ENCODE data around the gene ACAD11. TPM values are rescaled to one million over a fixed set of nuclear protein-coding genes. Genes with fewer than 3 reads are reported as not detected.

The ACAD11 gene
- total and polyA plus RNA-seq, 2 experiments from 2014 or later = 24.9 to 48.6 TPM

DNA sequence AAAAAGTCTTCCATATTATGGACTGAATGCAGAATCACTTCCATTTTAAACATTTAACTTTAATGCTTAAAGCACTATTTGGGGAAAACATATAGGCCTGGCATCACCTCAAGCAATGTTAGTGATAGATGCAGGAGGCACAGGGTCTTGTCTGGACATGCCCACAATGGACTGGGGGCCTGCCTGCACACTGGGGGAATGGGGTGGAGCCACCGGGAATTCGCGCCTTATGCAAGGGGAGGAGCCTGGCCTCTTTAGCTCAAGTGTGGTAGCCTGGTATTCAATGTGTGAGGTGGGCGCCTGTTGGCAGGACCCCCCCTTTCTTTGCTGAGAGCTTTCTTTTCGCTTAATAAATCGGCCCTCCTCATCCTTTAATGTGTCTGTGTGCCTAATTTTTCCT is 32.7 kb downstream of the ACAD11 start:
- no peak overlapping the region for H2AFZ ChIP-seq

DNA sequence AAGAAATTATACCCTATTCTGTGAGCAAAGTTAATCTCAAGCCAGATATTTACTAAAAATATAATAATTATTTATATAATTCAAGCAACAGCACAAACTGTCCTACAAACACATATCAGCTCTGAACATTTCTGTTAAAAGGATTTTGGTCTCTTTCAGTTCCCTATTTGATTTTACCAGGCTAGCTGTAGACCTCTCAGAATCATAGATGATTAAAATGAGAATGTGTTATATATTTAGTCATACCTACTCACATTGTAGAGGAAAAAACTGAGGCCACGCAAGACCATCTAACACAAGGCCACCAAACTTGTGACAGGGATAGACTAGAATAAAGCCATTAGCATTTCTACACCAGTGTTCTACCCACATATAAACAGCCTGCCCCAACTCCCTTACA is 34.0 kb downstream of the ACAD11 start:
- H3K27me3 ChIP-seq = no peaks in the 10 kb centered on the region
- no peak overlapping the region for H3K27ac ChIP-seq
- no peak overlapping the region for H3K4me2 ChIP-seq
- H3K4me1 ChIP-seq (ENCODE audit: insufficient read depth) = no peaks in the 10 kb centered on the region
- TF ChIP-seq, protein P1, sequence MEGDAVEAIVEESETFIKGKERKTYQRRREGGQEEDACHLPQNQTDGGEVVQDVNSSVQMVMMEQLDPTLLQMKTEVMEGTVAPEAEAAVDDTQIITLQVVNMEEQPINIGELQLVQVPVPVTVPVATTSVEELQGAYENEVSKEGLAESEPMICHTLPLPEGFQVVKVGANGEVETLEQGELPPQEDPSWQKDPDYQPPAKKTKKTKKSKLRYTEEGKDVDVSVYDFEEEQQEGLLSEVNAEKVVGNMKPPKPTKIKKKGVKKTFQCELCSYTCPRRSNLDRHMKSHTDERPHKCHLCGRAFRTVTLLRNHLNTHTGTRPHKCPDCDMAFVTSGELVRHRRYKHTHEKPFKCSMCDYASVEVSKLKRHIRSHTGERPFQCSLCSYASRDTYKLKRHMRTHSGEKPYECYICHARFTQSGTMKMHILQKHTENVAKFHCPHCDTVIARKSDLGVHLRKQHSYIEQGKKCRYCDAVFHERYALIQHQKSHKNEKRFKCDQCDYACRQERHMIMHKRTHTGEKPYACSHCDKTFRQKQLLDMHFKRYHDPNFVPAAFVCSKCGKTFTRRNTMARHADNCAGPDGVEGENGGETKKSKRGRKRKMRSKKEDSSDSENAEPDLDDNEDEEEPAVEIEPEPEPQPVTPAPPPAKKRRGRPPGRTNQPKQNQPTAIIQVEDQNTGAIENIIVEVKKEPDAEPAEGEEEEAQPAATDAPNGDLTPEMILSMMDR (IDR thresholded peaks at IDR 0.05; ENCODE audit: poor library complexity) = no peak
- TF ChIP-seq EZH2phosphoT487 (IDR thresholded peaks at IDR 0.05; ENCODE audit: low read depth, severe bottlenecking, unreplicated experiment) = no peak
- no peak for TF ChIP-seq EZH2 (IDR thresholded peaks at IDR 0.05; ENCODE audit: borderline replicate concordance)
- H3K9me2 ChIP-seq (replicated peaks; ENCODE audit: insufficient read depth) = no peaks in the 10 kb centered on the region
- H3K79me2 ChIP-seq = no peaks in the 10 kb centered on the region
- WGBS (ENCODE audit: low lambda C conversion rate, missing lambda C conversion rate) = 100% methylated on average over 1 of the region's 1 CpG
- no peaks in the 10 kb centered on the region for H4K20me1 ChIP-seq (ENCODE audit: insufficient read depth, poor library complexity, severe bottlenecking)
- no peak overlapping the region for H3K4me3 ChIP-seq
- no peak overlapping the region for H2AFZ ChIP-seq
- no peak for DNase-seq (ENCODE audit: low spot score)
- no peaks in the 10 kb centered on the region for H3K9me3 ChIP-seq (ENCODE audit: low read depth)
- no peaks in the 10 kb centered on the region for H3K36me3 ChIP-seq (replicated peaks; ENCODE audit: insufficient read depth, low read depth)

More for the DNA sequence above, 32.7 kb downstream of the ACAD11 start:
- H4K20me1 ChIP-seq (ENCODE audit: insufficient read depth, poor library complexity, severe bottlenecking) = no peaks in the 10 kb centered on the region
- H3K27me3 ChIP-seq = no peaks in the 10 kb centered on the region
- no peaks in the 10 kb centered on the region for H3K9me2 ChIP-seq (replicated peaks; ENCODE audit: insufficient read depth)
- no peaks in the 10 kb centered on the region for H3K9me3 ChIP-seq (ENCODE audit: low read depth)
- 98% methylated on average over 6 of the region's 6 CpGs for WGBS (ENCODE audit: low lambda C conversion rate, missing lambda C conversion rate)
- H3K79me2 ChIP-seq = no peaks in the 10 kb centered on the region
- H3K4me3 ChIP-seq = no peak overlapping the region
- no peak overlapping the region for H3K4me2 ChIP-seq
- no peaks in the 10 kb centered on the region for H3K4me1 ChIP-seq (ENCODE audit: insufficient read depth)
- DNase-seq (ENCODE audit: low spot score) = no peak
- H3K36me3 ChIP-seq (replicated peaks; ENCODE audit: insufficient read depth, low read depth) = no peaks in the 10 kb centered on the region
- no peak overlapping the region for H3K27ac ChIP-seq
- TF ChIP-seq EZH2 (IDR thresholded peaks at IDR 0.05; ENCODE audit: borderline replicate concordance) = no peak
- TF ChIP-seq, protein P1 (IDR thresholded peaks at IDR 0.05; ENCODE audit: poor library complexity) = no peak
- TF ChIP-seq EZH2phosphoT487 (IDR thresholded peaks at IDR 0.05; ENCODE audit: low read depth, severe bottlenecking, unreplicated experiment) = no peak

DNA sequence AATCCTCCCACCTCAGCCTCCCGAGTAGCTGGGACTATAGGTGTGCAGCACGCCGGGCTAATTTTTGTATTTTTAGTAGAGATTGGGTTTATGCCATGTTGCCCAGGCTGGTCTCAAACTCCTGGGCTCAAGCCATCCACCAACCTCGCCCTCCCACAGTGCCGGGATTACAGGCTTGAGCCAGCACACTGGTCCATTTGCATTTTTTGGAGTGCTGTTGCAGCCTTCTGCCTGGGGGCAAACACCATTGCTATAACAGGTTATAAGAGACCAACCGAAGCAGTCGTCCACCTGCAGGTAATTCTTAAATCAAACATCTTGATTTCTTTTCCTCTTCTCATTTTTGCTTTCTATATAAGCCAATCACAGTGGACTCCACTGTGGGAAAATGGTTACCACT is 34.8 kb downstream of the ACAD11 start:
- Histone ChIP-seq H3K79me2 (no peaks in the 10 kb centered on the region), H3K27ac (no peak overlapping the region), H3K4me1 (ENCODE audit: insufficient read depth) (no peaks in the 10 kb centered on the region), H4K20me1 (ENCODE audit: insufficient read depth, poor library complexity, severe bottlenecking) (no peaks in the 10 kb centered on the region), H3K9me2 (replicated peaks; ENCODE audit: insufficient read depth) (no peaks in the 10 kb centered on the region), H3K4me3 (no peak overlapping the region), H3K36me3 (replicated peaks; ENCODE audit: insufficient read depth, low read depth) (no peaks in the 10 kb centered on the region), H3K27me3 (no peaks in the 10 kb centered on the region), H3K4me2 (no peak overlapping the region), H3K9me3 (ENCODE audit: low read depth) (no peaks in the 10 kb centered on the region), H2AFZ (no peak overlapping the region)
- DNase-seq (ENCODE audit: low spot score) = no peak
- WGBS (ENCODE audit: low lambda C conversion rate, missing lambda C conversion rate) = 98% methylated on average over 7 of the region's 7 CpGs
- TF ChIP-seq EZH2phosphoT487 (IDR thresholded peaks at IDR 0.05; ENCODE audit: low read depth, severe bottlenecking, unreplicated experiment) = no peak
- TF ChIP-seq, protein P1 (IDR thresholded peaks at IDR 0.05; ENCODE audit: poor library complexity) = no peak
- no peak for TF ChIP-seq EZH2 (IDR thresholded peaks at IDR 0.05; ENCODE audit: borderline replicate concordance)

DNA sequence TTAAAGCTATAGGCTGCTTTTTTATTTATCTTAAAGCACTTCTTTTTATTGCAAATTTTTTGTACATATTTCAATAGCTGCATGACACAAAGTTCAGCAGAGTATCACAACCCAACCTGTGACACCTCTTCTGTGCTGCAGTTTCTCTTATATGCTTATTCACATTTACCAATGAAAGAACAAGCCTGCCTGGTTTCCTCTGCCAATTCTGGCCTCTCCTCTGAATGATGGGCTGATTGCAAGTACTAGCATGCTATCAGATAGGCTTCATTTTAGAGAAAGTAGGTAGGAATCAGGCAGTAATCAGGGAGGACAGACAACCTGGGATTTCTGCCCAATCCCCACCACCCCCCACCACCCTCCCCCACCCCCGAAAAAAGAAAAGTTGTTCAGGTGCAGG is 36.0 kb downstream of the ACAD11 start:
- DNase-seq (ENCODE audit: low spot score) = no peak
- Histone ChIP-seq H3K9me3 (ENCODE audit: low read depth) (no peaks in the 10 kb centered on the region), H3K27ac (no peak overlapping the region), H3K4me1 (ENCODE audit: insufficient read depth) (no peaks in the 10 kb centered on the region), H3K79me2 (no peaks in the 10 kb centered on the region), H3K36me3 (replicated peaks; ENCODE audit: insufficient read depth, low read depth) (no peaks in the 10 kb centered on the region), H3K4me2 (no peak overlapping the region), H3K27me3 (no peaks in the 10 kb centered on the region), H3K9me2 (replicated peaks; ENCODE audit: insufficient read depth) (no peaks in the 10 kb centered on the region), H3K4me3 (no peak overlapping the region), H2AFZ (no peak overlapping the region), H4K20me1 (ENCODE audit: insufficient read depth, poor library complexity, severe bottlenecking) (no peaks in the 10 kb centered on the region)
- 90% methylated on average over 1 of the region's 1 CpG for WGBS (ENCODE audit: low lambda C conversion rate, missing lambda C conversion rate)
- TF ChIP-seq EZH2 (IDR thresholded peaks at IDR 0.05; ENCODE audit: borderline replicate concordance) = no peak
- no peak for TF ChIP-seq EZH2phosphoT487 (IDR thresholded peaks at IDR 0.05; ENCODE audit: low read depth, severe bottlenecking, unreplicated experiment)
- TF ChIP-seq, protein P1 (IDR thresholded peaks at IDR 0.05; ENCODE audit: poor library complexity) = no peak

Data from hepatocyte (in vitro differentiated cells).